Activated CD4-positive, alpha-beta T cell treated with anti-CD3 and anti-CD28 coated beads for 36 hours (primary cell): ENCODE data around the gene OSBPL9. TPM values are rescaled to one million over a fixed set of nuclear protein-coding genes. Genes with fewer than 3 reads are reported as not detected.
"Not testable (repeated sequence)": the region's sequence is repeated elsewhere in the genome, so short reads cannot be mapped to it uniquely, and the experiment has no call there.

Source experiments
- ATAC-seq: fragments of 200-7000 bp; cut with Tn5 transposase; one replicate; pipeline ENCODE4 v1.10.0; 2021; ENCODE audit warnings: mild to moderate bottlenecking, moderate library complexity
- CTCF ChIA-PET: fragments of 350-600 bp; sonication (Branson Sonifier 250); formaldehyde crosslinking; loops from one replicate; lab custom pipeline; 2021; ENCODE audit warnings: antibody characterized with exemption; lab: Charles Lee
- POLR2A ChIA-PET: fragments of 350-600 bp; sonication (Branson Sonifier 250); formaldehyde crosslinking; loops from one replicate; lab custom pipeline; 2021; ENCODE audit warnings: antibody characterized with exemption, inconsistent platforms; lab: Charles Lee
- DNase-seq: peaks from one replicate; pipeline ENCODE4 v3.0.0-alpha.2; 2020
- H3K27ac Mint-ChIP-seq: one replicate; pipeline ENCODE4 v1.8.0; 2021; ENCODE audit warnings: mixed read lengths
- H3K27me3 Mint-ChIP-seq: one replicate; pipeline ENCODE4 v1.8.0; 2021; ENCODE audit warnings: mixed read lengths
- H3K36me3 Mint-ChIP-seq: one replicate; pipeline ENCODE4 v1.8.0; 2021; ENCODE audit warnings: low read depth, mixed read lengths
- H3K4me1 Mint-ChIP-seq: one replicate; pipeline ENCODE4 v1.8.0; 2021; ENCODE audit warnings: mixed read lengths
- H3K4me3 Mint-ChIP-seq: one replicate; pipeline ENCODE4 v1.8.0; 2021; ENCODE audit warnings: mild to moderate bottlenecking, moderate library complexity, mixed read lengths
- H3K9me3 Mint-ChIP-seq: one replicate; pipeline ENCODE4 v1.8.0; 2021; ENCODE audit warnings: low read depth, mixed read lengths
- intact Hi-C, 2 experiments: fragments of 100-400 bp; cut with DNase I in 1 of 2; cut with micrococcal nuclease in 1 of 2; formaldehyde crosslinking; loops; one replicate each; pipeline versions ENCODE4 v1.14.2 to v1.15.1; 2022 to 2024; cut with DNase I, micrococcal nuclease
- total RNA-seq, 2 experiments: library from RNA; stranded (reverse); gene quantifications; one replicate each; pipeline ENCODE4 v1.2.3, GENCODE V29; 2021

Gene OSBPL9
- total RNA-seq, 2 experiments from 2014 or later = 46.2 to 64.5 TPM

GRCh38 chr1:51689643-51690042, 72.8 kb downstream of the OSBPL9 start:
- Mint-ChIP-seq H3K9me3 (no peaks in the 10 kb centered on the region), H3K36me3 (no peaks in the 10 kb centered on the region), H3K27me3 (no peaks in the 10 kb centered on the region), H3K27ac (no peak overlapping the region), H3K4me3 (no peak overlapping the region), H3K4me1 (peaks cover 22% of the 10 kb centered on the region)
- ATAC-seq = no peak
- no peak for DNase-seq
- intact Hi-C loops = no loop called here
- CTCF ChIA-PET = interaction anchor here (1.2 kb wide), 1 partner anchor 79 kb away, joined by 3 read pairs; no protein-coding TSS in a partner anchor
- POLR2A ChIA-PET = interaction anchor here (0.8 kb wide), 1 partner anchor 38 kb away, joined by 3 read pairs; no protein-coding TSS in a partner anchor

GRCh38 chr1:51690285-51690961, 73.5 kb downstream of the OSBPL9 start:
- H3K36me3 Mint-ChIP-seq = no peaks in the 10 kb centered on the region
- no peak for ATAC-seq
- H3K4me1 Mint-ChIP-seq = peaks cover 22% of the 10 kb centered on the region
- no peaks in the 10 kb centered on the region for H3K9me3 Mint-ChIP-seq
- CTCF ChIA-PET = interaction anchor here (0.7 to 1.2 kb wide), 2 partner anchors 75 to 78 kb away, joined by 3 read pairs; no protein-coding TSS in a partner anchor
- DNase-seq = no peak
- H3K27ac Mint-ChIP-seq = no peak overlapping the region
- POLR2A ChIA-PET = interaction anchor here (0.8 kb wide), 1 partner anchor 37 kb away, joined by 3 read pairs; no protein-coding TSS in a partner anchor
- intact Hi-C loops = no loop called here
- no peaks in the 10 kb centered on the region for H3K27me3 Mint-ChIP-seq
- no peak overlapping the region for H3K4me3 Mint-ChIP-seq

- H3K4me1 Mint-ChIP-seq = peaks cover 16% of the 10 kb centered on the region
- DNase-seq (no peak), ATAC-seq (no peak)
- ChIA-PET CTCF (interaction anchor here (0.6 to 1.0 kb wide), 3 partner anchors 28 to 157 kb away, joined by 3 read pairs; no protein-coding TSS in a partner anchor), POLR2A (no interaction called here)
- H3K36me3 Mint-ChIP-seq = no peaks in the 10 kb centered on the region
- H3K27ac Mint-ChIP-seq = no peak overlapping the region
- H3K4me3 Mint-ChIP-seq = no peak overlapping the region
- H3K27me3 Mint-ChIP-seq = no peaks in the 10 kb centered on the region
- H3K9me3 Mint-ChIP-seq = no peaks in the 10 kb centered on the region
- intact Hi-C loops = no loop called here
Measured at GRCh38 chr1:51691920-51692319, 75.0 kb downstream of the OSBPL9 start.

- POLR2A ChIA-PET = no interaction called here
- CTCF ChIA-PET = no interaction called here
- intact Hi-C loops = no loop called here
- no peaks in the 10 kb centered on the region for H3K36me3 Mint-ChIP-seq
- DNase-seq = no peak
- no peaks in the 10 kb centered on the region for H3K9me3 Mint-ChIP-seq
- H3K4me3 Mint-ChIP-seq = no peak overlapping the region
- H3K27me3 Mint-ChIP-seq = no peaks in the 10 kb centered on the region
- ATAC-seq = no peak
- no peak overlapping the region for H3K27ac Mint-ChIP-seq
- peaks cover 12% of the 10 kb centered on the region for H3K4me1 Mint-ChIP-seq
Measured at GRCh38 chr1:51693419-51694155, 76.7 kb downstream of the OSBPL9 start.

- H3K9me3 Mint-ChIP-seq = no peaks in the 10 kb centered on the region
- intact Hi-C loops = no loop called here
Measured at GRCh38 chr1:51697166-51697565, 80.3 kb downstream of the OSBPL9 start.

GRCh38 chr1:51699391-51699790, 82.5 kb downstream of the OSBPL9 start:
- intact Hi-C loops = no loop called here
- ATAC-seq (no peak), DNase-seq (no peak)
- H3K27ac Mint-ChIP-seq = no peak overlapping the region
- H3K9me3 Mint-ChIP-seq = no peaks in the 10 kb centered on the region
- ChIA-PET POLR2A (interaction anchor here (0.7 kb wide), 1 partner anchor 78 kb away, joined by 4 read pairs; no protein-coding TSS in a partner anchor), CTCF (interaction anchor here (0.9 to 1.5 kb wide), 2 partner anchors 11 to 12 kb away, joined by 4 read pairs; no protein-coding TSS in a partner anchor)
- no peak overlapping the region for H3K4me3 Mint-ChIP-seq
- no peaks in the 10 kb centered on the region for H3K36me3 Mint-ChIP-seq
- H3K27me3 Mint-ChIP-seq = no peaks in the 10 kb centered on the region
- H3K4me1 Mint-ChIP-seq = no peaks in the 10 kb centered on the region

More at GRCh38 chr1:51697166-51697565, 80.3 kb downstream of the OSBPL9 start:
- ChIA-PET CTCF (interaction anchor here (0.7 kb wide), 1 partner anchor 9 kb away, joined by 3 read pairs; no protein-coding TSS in a partner anchor), POLR2A (interaction anchor here (0.5 kb wide), 1 partner anchor 369 kb away, joined by 8 read pairs; no protein-coding TSS in a partner anchor)
- Mint-ChIP-seq H3K27ac (no peak overlapping the region), H3K4me3 (no peak overlapping the region), H3K27me3 (no peaks in the 10 kb centered on the region), H3K4me1 (peaks cover 2% of the 10 kb centered on the region), H3K36me3 (no peaks in the 10 kb centered on the region)
- DNase-seq = no peak
- no peak for ATAC-seq

- H3K27me3 Mint-ChIP-seq, CTCF ChIA-PET, POLR2A ChIA-PET: not testable (repeated sequence)
Measured at GRCh38 chr1:51701782-51702181, 84.9 kb downstream of the OSBPL9 start.

GRCh38 chr1:51702220-51702619, 85.3 kb downstream of the OSBPL9 start:
- DNase-seq, H3K27ac Mint-ChIP-seq, CTCF ChIA-PET, H3K36me3 Mint-ChIP-seq, intact Hi-C loops, POLR2A ChIA-PET, H3K4me3 Mint-ChIP-seq, H3K4me1 Mint-ChIP-seq, H3K27me3 Mint-ChIP-seq, ATAC-seq, H3K9me3 Mint-ChIP-seq: not testable (repeated sequence)

More at GRCh38 chr1:51701782-51702181, 84.9 kb downstream of the OSBPL9 start:
- DNase-seq, H3K4me3 Mint-ChIP-seq, H3K27ac Mint-ChIP-seq, intact Hi-C loops, H3K4me1 Mint-ChIP-seq, H3K9me3 Mint-ChIP-seq, H3K36me3 Mint-ChIP-seq, ATAC-seq: not testable (repeated sequence)

- Mint-ChIP-seq H3K4me1 (no peaks in the 10 kb centered on the region), H3K27ac (no peak overlapping the region), H3K4me3 (no peak overlapping the region), H3K36me3 (no peaks in the 10 kb centered on the region), H3K9me3 (no peaks in the 10 kb centered on the region), H3K27me3 (no peaks in the 10 kb centered on the region)
- DNase-seq (no peak), ATAC-seq (no peak)
- CTCF ChIA-PET = no interaction called here
- POLR2A ChIA-PET = no interaction called here
- intact Hi-C loops = no loop called here
Measured at GRCh38 chr1:51705035-51705434, 88.1 kb downstream of the OSBPL9 start.

- no peaks in the 10 kb centered on the region for H3K36me3 Mint-ChIP-seq
- no peak overlapping the region for H3K27ac Mint-ChIP-seq
- DNase-seq (no peak), ATAC-seq (no peak)
- no peaks in the 10 kb centered on the region for H3K4me1 Mint-ChIP-seq
- POLR2A ChIA-PET = no interaction called here
- H3K9me3 Mint-ChIP-seq = no peaks in the 10 kb centered on the region
- no peaks in the 10 kb centered on the region for H3K27me3 Mint-ChIP-seq
- intact Hi-C loops = no loop called here
- no peak overlapping the region for H3K4me3 Mint-ChIP-seq
- CTCF ChIA-PET = no interaction called here
Measured at GRCh38 chr1:51708911-51709760, 92.2 kb downstream of the OSBPL9 start.

GRCh38 chr1:51709951-51710350, 93.1 kb downstream of the OSBPL9 start:
- H3K27me3 Mint-ChIP-seq = no peaks in the 10 kb centered on the region
- CTCF ChIA-PET = no interaction called here
- intact Hi-C loops = no loop called here
- H3K36me3 Mint-ChIP-seq = no peaks in the 10 kb centered on the region
- no peak overlapping the region for H3K27ac Mint-ChIP-seq
- ATAC-seq (no peak), DNase-seq (no peak)
- no peak overlapping the region for H3K4me3 Mint-ChIP-seq
- H3K4me1 Mint-ChIP-seq = peaks cover 4% of the 10 kb centered on the region
- no peaks in the 10 kb centered on the region for H3K9me3 Mint-ChIP-seq
- POLR2A ChIA-PET = no interaction called here
